Esophagus squamous epithelium (tissue), 5 donors: ENCODE measurements around the gene RGS6. TPM values are rescaled to one million over a fixed set of nuclear protein-coding genes. Genes with fewer than 3 reads are reported as not detected.

ENCODE experiments used
- DNase-seq: peaks from one replicate; lab custom pipeline; 2025; lab: John Stamatoyannopoulos, UW
- H3K27ac ChIP-seq, 4 donors: fragments of 200-600 bp; sonication (generic); one replicate each; pipeline ENCODE4 v1.5.1; 2016 to 2019; ENCODE audit warnings: mild to moderate bottlenecking in 1 of 4
- H3K27me3 ChIP-seq, 4 donors: fragments of 200-600 bp; sonication (generic); 1 replicate in 3 of 4; 2 replicates in 1 of 4; pipeline versions ENCODE4 v1.5.1 to v1.6.0; 2017 to 2021; ENCODE audit warnings: antibody characterized with exemption in 1 of 4
- H3K36me3 ChIP-seq, 3 donors: fragments of 200-600 bp; sonication (generic); one replicate each; pipeline ENCODE4 v1.5.1; 2016 to 2019
- H3K4me1 ChIP-seq, 3 donors: fragments of 200-600 bp; sonication (generic); one replicate each; pipeline ENCODE4 v1.5.1; 2017 to 2019
- H3K4me3 ChIP-seq, 4 donors: fragments of 200-600 bp; sonication (generic); 1 replicate in 3 of 4; 2 replicates in 1 of 4; pipeline ENCODE4 v1.5.1; 2016 to 2019; ENCODE audit warnings: mild to moderate bottlenecking in 2 of 4, moderate library complexity in 1 of 4
- H3K9me3 ChIP-seq, 3 donors: fragments of 200-600 bp; sonication (generic); one replicate each; pipeline ENCODE4 v1.5.1; 2016 to 2019
- POLR2A ChIP-seq, 4 donors: fragments of 450-650 bp; IDR thresholded peaks; one replicate each; pipeline ENCODE4 v1.6.1; 2017; ENCODE audit warnings: antibody characterized with exemption in 4 of 4, mild to moderate bottlenecking in 4 of 4, moderate library complexity in 3 of 4
- WGBS, 2 donors: methylation state at CpG; one replicate each; pipeline ENCODE4 v1.1.5; 2018; 5-methylcytosine and 5-hydroxymethylcytosine counted together
- intact Hi-C: fragments of 100-400 bp; cut with DNase I; formaldehyde crosslinking; loops from one replicate; pipeline ENCODE4 v1.15.0; 2022
- total RNA-seq, 4 donors: library from RNA; depleted of rRNA; stranded (reverse); fragments of >200 nt; gene quantifications; one replicate each; pipeline ENCODE4 v1.1.0, GENCODE V29; 2016
- TF ChIP-seq, protein P1 (sequence below), 6 experiments: fragments of 450-650 bp in 4 of 6; fragments of 200-600 bp in 2 of 6; sonication (generic) in 2 of 6; IDR thresholded peaks; one replicate each; pipeline ENCODE4 v1.5.1; 2016 to 2019; ENCODE audit warnings: antibody characterized with exemption in 6 of 6, mild to moderate bottlenecking in 4 of 6, moderate library complexity in 4 of 6
- donor health status: DM: yes; HTN: yes; CAD: no.

Gene RGS6
- total RNA-seq, 4 donors from 2014 or later: 0.06 to 0.76 (median 0.66) TPM; not detected in 1

DNA sequence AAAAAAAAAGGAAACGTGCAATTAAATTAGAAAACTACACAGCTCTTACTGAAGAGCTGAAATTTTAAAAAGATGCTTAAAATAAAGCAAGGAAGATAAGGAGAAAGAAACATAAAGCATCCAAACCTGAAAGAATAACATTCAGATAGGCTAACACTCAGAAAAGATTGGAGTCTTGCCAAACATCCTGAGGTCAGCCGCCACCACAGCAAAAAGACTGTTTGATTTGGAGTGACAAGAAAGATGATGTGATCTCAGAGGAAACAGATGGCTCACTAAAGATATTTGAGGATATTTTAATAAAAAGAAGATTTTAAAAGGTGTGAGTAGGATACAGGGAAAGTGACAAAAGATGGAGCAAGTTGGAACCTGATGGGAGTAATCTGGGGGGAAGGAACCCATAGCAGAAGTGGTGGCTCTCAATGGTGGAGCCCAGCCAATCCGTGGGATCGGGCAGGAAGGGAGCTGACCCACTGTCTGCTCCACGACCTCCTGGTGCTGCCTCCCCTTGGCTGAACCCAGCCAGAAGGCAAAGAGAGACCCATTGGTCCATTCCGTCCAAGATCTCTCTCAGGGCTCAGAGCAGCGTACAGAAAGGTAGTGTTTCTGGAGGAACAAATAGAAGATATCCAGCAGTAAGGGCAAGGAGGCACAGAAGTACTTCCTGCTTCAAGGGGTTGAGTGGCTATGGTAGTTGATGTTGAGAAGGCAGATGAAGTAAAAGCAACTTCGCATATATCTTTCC is 469.6 kb downstream of the RGS6 start:
- Histone ChIP-seq H3K27ac (no peak overlapping the region), H3K9me3 (no peaks in the 10 kb centered on the region), H3K27me3 (no peaks in the 10 kb centered on the region), H3K4me3 (no peak overlapping the region), H3K4me1 (no peaks in the 10 kb centered on the region), H3K36me3 (no peaks in the 10 kb centered on the region)
- intact Hi-C loops: no loop called here
- TF ChIP-seq POLR2A (IDR thresholded peaks at IDR 0.05): no peak
- TF ChIP-seq, protein P1, sequence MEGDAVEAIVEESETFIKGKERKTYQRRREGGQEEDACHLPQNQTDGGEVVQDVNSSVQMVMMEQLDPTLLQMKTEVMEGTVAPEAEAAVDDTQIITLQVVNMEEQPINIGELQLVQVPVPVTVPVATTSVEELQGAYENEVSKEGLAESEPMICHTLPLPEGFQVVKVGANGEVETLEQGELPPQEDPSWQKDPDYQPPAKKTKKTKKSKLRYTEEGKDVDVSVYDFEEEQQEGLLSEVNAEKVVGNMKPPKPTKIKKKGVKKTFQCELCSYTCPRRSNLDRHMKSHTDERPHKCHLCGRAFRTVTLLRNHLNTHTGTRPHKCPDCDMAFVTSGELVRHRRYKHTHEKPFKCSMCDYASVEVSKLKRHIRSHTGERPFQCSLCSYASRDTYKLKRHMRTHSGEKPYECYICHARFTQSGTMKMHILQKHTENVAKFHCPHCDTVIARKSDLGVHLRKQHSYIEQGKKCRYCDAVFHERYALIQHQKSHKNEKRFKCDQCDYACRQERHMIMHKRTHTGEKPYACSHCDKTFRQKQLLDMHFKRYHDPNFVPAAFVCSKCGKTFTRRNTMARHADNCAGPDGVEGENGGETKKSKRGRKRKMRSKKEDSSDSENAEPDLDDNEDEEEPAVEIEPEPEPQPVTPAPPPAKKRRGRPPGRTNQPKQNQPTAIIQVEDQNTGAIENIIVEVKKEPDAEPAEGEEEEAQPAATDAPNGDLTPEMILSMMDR (IDR thresholded peaks at IDR 0.05): no peak
- 36 to 54% methylated on average over 6 to 8 of the region's 8 CpGs for WGBS, 2 donors
- no peak for DNase-seq

DNA sequence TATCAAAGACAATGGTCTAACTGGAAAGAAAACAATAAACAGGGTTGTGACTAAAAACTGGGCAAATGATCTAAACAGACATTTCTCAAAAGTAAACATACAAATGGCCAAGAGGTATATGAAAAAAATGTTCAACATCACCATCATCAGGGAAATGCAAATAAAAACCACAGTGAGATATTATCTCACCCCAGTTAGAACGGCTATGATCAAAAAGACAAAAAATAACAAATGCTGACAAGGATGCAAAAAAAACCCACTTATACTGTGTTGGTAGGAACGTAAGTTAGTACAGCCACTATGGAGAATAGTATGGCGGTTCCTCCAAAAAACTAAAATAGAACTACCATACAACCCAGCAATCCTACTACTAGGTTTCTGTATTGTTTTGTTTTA is 470.1 kb downstream of the RGS6 start:
- no peak for DNase-seq
- H3K9me3 ChIP-seq: no peaks in the 10 kb centered on the region
- no peaks in the 10 kb centered on the region for H3K27me3 ChIP-seq
- no peaks in the 10 kb centered on the region for H3K4me1 ChIP-seq
- intact Hi-C loops: no loop called here
- H3K4me3 ChIP-seq: no peak overlapping the region
- no peak overlapping the region for H3K27ac ChIP-seq
- WGBS, 2 donors: 71% methylated on average over 3 of the region's 3 CpGs
- H3K36me3 ChIP-seq: no peaks in the 10 kb centered on the region
- TF ChIP-seq POLR2A (IDR thresholded peaks at IDR 0.05): no peak
- TF ChIP-seq, protein P1 (IDR thresholded peaks at IDR 0.05): no peak

DNA sequence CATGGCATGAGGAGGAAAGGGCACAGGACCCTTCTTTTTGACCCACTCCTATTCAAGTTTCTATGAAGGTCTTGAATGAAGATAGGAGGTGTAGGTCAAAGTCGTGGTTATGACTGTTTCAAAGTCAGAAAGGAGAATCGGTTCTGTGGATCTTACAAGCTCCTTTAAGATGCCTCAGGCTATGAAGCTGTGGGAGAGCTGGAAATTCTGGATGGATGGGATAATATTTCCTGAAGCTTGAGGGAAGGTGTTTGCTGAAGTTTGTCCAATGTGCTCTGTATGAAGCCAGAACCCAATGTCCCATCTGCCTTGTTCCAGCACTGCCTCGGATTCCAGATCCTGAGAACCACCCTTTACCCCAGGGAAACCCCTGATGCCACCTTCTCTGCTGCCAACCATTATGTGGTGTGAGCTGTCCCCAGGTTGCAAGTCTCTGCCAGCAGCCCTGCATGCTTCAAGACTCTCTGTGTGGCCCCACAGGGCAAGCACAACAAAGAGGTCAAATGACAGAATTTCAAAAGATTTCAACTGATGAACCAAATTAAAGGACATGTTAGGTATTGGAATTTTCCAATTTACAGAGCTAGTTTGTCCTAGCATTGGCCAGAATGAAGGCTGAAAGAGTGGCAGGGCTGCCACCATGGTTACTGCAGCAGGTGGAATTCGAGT is 472.0 kb downstream of the RGS6 start:
- no peaks in the 10 kb centered on the region for H3K9me3 ChIP-seq
- 41 to 48% methylated on average over 4 of the region's 4 CpGs for WGBS, 2 donors
- no peak for TF ChIP-seq POLR2A (IDR thresholded peaks at IDR 0.05)
- TF ChIP-seq, protein P1 (IDR thresholded peaks at IDR 0.05): no peak
- intact Hi-C loops: no loop called here
- no peak overlapping the region for H3K4me3 ChIP-seq
- no peaks in the 10 kb centered on the region for H3K27me3 ChIP-seq
- H3K36me3 ChIP-seq: no peaks in the 10 kb centered on the region
- DNase-seq: no peak
- H3K4me1 ChIP-seq: no peaks in the 10 kb centered on the region
- H3K27ac ChIP-seq: no peak overlapping the region

DNA sequence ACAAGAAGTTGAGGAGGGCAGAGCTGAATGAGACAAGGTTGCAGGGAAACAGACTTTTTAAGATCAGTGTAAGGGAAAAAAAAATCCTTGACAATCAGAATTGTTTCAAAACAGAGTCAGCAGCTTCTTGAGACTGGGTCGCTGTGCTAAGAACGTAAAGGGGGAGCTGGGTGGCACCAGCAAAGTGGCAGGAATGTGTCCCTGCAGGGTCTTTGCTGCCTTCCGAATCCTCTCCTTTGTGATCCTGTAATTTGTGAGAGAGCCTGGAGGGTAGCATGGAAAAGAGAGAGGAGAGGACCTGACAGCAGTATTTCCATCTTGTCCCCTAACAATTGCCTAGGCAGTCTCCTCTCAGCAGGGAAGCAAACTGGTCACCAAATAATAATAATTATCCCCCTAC is 472.8 kb downstream of the RGS6 start:
- no peaks in the 10 kb centered on the region for H3K4me1 ChIP-seq
- H3K36me3 ChIP-seq: no peaks in the 10 kb centered on the region
- DNase-seq: no peak
- H3K4me3 ChIP-seq: no peak overlapping the region
- H3K27ac ChIP-seq: no peak overlapping the region
- intact Hi-C loops: no loop called here
- WGBS, 2 donors: 39 to 61% methylated on average over 3 of the region's 3 CpGs
- no peaks in the 10 kb centered on the region for H3K9me3 ChIP-seq
- TF ChIP-seq, protein P1 (IDR thresholded peaks at IDR 0.05): no peak
- no peak for TF ChIP-seq POLR2A (IDR thresholded peaks at IDR 0.05)
- H3K27me3 ChIP-seq: no peaks in the 10 kb centered on the region

DNA sequence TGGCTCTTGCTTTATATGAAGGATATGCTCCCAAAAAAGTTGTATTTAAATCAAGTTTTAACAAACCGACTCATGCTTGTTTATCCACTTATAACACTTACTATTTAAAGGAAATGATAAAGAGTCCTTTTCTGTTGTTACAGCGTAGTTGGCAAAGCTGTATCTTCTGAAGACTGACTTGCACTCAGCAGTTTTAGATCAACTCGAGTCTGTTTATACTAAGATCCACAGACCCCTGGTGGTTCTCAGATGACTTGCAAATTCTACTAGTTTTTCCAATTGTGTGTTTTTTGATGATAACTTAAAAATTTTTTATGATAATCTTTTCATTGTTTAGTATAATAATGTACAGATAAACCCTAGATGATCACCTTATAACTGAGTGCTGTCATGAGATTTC is 475.8 kb downstream of the RGS6 start:
- intact Hi-C loops: no loop called here
- Histone ChIP-seq H3K4me3 (no peak overlapping the region), H3K27ac (no peak overlapping the region), H3K4me1 (no peaks in the 10 kb centered on the region), H3K9me3 (no peaks in the 10 kb centered on the region), H3K36me3 (no peaks in the 10 kb centered on the region), H3K27me3 (no peaks in the 10 kb centered on the region)
- no peak for TF ChIP-seq POLR2A (IDR thresholded peaks at IDR 0.05)
- TF ChIP-seq, protein P1 (IDR thresholded peaks at IDR 0.05): no peak
- DNase-seq: no peak
- 55 to 85% methylated on average over 3 of the region's 3 CpGs for WGBS, 2 donors
